Raji (cell line): Measurements from ENCODE around the gene MBD3.

ENCODE experiments used
- POLR2A ChIP-seq: IDR thresholded peaks from 2 replicates; pipeline ENCODE4 v1.6.1; 2011; ENCODE audit warnings: low read depth, low read length, control low read depth; ENCODE audit not compliant: insufficient read depth

Gene MBD3

DNA sequence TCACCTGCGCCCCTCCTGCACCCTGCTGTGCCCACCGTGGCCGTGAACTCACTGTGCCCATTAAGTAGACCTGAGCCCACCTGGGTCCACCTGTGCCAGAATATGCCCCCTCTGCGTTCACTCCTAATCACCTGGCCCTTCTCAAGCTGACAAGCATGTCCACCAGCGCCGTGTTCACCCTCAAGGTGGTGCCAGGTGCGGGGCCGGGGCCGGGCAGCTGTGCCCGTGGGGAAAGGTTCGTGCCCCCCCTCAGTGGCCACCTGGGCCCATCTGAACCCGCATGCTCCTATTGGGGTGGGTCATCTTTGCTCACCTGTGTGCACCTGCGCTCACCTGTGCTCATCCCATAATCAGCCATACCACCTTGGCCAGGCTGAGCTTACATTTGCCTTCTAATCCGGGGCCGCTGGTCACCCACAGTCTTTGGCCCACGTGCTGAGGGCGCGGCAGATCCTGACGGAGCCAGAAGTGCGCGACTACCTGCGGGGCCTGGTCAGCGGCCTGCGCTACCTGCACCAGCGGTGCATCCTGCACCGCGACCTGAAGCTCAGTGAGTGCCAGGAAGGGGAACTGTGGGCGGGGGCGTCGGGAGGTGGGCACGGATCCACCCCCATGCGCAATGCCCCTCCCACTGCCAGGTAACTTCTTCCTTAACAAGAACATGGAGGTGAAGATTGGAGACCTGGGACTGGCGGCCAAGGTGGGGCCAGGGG is 66.4 kb downstream of the MBD3 start:
- no peak for TF ChIP-seq POLR2A

DNA sequence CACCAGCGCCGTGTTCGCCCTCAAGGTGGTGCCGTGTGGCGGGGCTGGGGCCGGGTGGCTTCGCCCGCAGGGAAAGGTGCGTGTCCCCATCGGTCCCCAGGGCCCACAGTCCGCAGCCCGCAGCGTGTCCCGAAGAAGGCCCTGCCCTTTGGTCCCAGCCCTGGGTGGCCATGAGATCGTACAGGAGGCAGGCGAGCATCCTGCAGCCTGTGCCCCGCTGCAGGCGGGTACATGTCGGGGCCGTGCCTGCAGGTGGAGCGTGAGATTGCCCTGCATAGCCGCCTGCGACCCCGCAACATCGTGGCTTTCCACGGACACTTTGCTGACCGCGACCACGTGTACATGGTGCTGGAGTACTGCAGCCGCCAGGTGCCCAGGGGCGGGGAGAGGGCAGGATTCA is 67.3 kb downstream of the MBD3 start:
- no peak for TF ChIP-seq POLR2A

DNA sequence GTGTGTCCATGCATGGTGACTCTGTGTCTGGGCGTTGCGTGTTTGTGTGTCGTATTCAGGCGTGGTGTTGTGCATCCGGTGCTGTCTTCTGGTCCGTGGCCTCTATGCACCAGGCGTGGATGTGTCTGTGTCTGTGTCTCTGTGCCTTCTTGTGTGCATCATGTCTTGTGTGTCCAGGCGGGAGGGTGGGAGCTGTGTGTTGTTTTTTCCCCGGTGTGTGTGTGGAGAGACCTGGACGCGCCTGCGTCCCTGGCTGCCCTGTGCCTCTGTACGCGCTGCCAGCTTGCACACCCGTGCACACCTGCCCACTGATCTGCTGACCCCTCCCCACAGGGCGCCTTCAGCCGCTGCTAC is 67.7 kb downstream of the MBD3 start:
- no peak for TF ChIP-seq POLR2A

DNA sequence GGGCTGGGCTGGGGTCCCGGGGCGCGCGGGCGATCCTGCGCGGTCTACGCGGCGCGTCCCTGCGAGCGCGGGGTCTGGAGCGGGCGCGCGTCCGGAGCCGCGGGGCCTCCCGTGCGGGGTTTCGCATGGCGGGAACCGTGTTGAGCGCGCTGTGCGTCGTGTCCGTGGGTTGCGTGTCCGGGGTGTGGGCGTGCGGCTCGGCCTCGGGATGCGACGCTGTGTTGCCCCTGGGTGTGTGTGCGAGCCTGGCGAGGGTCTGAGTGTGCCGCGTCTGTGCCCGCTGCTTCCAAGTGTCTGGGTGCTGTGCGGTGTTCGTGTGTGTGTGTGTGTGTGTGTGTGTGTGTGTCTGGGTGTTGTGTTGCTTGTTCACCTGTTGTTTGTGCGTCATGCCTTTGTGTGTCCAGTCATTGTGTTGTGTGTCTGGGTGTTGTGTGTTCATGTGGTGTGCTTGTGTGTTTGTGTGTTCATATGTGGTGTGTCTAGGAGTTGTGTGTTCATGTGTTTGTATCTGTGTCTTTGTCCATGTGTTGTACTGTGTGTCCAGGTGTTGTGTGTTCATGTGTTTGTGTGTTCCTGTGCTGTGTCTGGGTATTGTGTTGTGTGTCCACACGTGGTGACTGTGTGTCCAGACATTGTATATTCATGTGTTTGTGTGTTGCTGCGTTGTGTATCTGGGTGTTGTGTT is 68.2 kb downstream of the MBD3 start:
- no peak for TF ChIP-seq POLR2A
